Kidney (tissue), 14 donors: Measurements from ENCODE around the gene NAALADL1. TPM values are rescaled to one million over a fixed set of nuclear protein-coding genes. Genes with fewer than 3 reads are reported as not detected.

Experiments
- DNase-seq, 5 donors: peaks; one replicate each; pipeline ENCODE4 v3.0.0-alpha.2; 2013 to 2020
- FAIRE-seq: peaks from 2 replicates; lab custom pipeline; 2012; peaks lifted over from hg19 to GRCh38; lab: Jason Lieb, UNC
- H3K27ac ChIP-seq, 2 donors: one replicate each; pipeline ENCODE4 v1.7.0; 2013; ENCODE audit warnings: low read depth in 2 of 2, low read length in 2 of 2, inconsistent platforms in 1 of 2
- H3K27me3 ChIP-seq: one replicate; pipeline ENCODE4 v1.7.1; 2013; ENCODE audit warnings: low read length, inconsistent platforms; ENCODE audit not compliant: control insufficient read depth, insufficient read depth
- H3K36me3 ChIP-seq, 3 donors: one replicate each; pipeline versions ENCODE4 v1.7.0 to v1.7.1; 2013; ENCODE audit warnings: low read length in 3 of 3, control low read depth in 1 of 3, inconsistent platforms in 1 of 3; ENCODE audit not compliant: insufficient read depth in 3 of 3, control insufficient read depth in 2 of 3
- H3K4me1 ChIP-seq, 3 donors: one replicate each; pipeline versions ENCODE4 v1.7.0 to v1.7.1; 2013; ENCODE audit warnings: low read length in 3 of 3, inconsistent platforms in 1 of 3, low read depth in 1 of 3; ENCODE audit not compliant: control insufficient read depth in 2 of 3, insufficient read depth in 2 of 3
- H3K4me3 ChIP-seq, 3 donors: one replicate each; pipeline versions ENCODE4 v1.7.0 to v1.8.1; 2013; ENCODE audit warnings: low read length in 3 of 3, control low read depth in 1 of 3, inconsistent platforms in 1 of 3
- H3K9ac ChIP-seq, 3 donors: one replicate each; pipeline versions ENCODE4 v1.7.0 to v1.7.1; 2013; ENCODE audit warnings: low read length in 3 of 3, control low read depth in 1 of 3, inconsistent platforms in 1 of 3
- H3K9me3 ChIP-seq, 3 donors: one replicate each; pipeline versions ENCODE4 v1.7.0 to v1.7.1; 2013; ENCODE audit warnings: low read length in 3 of 3, control low read depth in 1 of 3, inconsistent platforms in 1 of 3; ENCODE audit not compliant: control insufficient read depth in 2 of 3, insufficient read depth in 1 of 3
- CTCF ChIP-seq: IDR thresholded peaks from 3 replicates; pipeline ENCODE4 v1.5.1; 2012; ENCODE audit warnings: mild to moderate bottlenecking, moderate library complexity, borderline replicate concordance; ENCODE audit not compliant: insufficient read depth; ENCODE audit errors: extremely low read depth
- intact Hi-C: fragments of 100-400 bp; cut with DNase I; formaldehyde crosslinking; loops from one replicate; pipeline ENCODE4 v1.11.1; 2022
- polyA plus RNA-seq: library from polyadenylated mRNA; stranded (reverse); fragments of 350-450 nt; fragmentation: Illumina TruSeq; extraction: RNeasy Lipid Tissue Mini Kit (QIAGEN cat#74804); gene quantifications from one replicate; pipeline ENCODE4 v1.2.3, GENCODE V29; 2014; ENCODE audit warnings: low read depth, low replicate concordance; ENCODE audit not compliant: insufficient read depth
- total RNA-seq: library from RNA; stranded (reverse); fragmentation: NEBNext Ultra II Directional; extraction: Animal tissue kit (Norgen Biotek cat#: 25700); gene quantifications from one replicate; pipeline ENCODE4 v1.2.1, GENCODE V29; 2021
- donor health status: control.
- donor health status: control.
- donor health status: control.
- donor health status: control.
- donor health status: control.
- donor health status: DM: yes; HTN: yes; CAD: no.
- donor health status: Normal renal cell carcinoma (clear cell type).

NAALADL1 gene
- total and polyA plus RNA-seq, 2 donors from 2014 or later: 9.4 to 17.1 TPM

- Histone ChIP-seq H3K9ac (no peak overlapping the region), H3K4me1 (peaks cover 0 to 7% (median 0%) of the 10 kb centered on the region in 3 donors), H3K4me3 (no peak overlapping the region), H3K27ac (no peak overlapping the region), H3K9me3 (no peaks in the 10 kb centered on the region), H3K36me3 (no peaks in the 10 kb centered on the region), H3K27me3 (no peaks in the 10 kb centered on the region)
- no peak for FAIRE-seq
- no peak for DNase-seq
- no peak for TF ChIP-seq CTCF
- intact Hi-C loops: no loop called here
Measured at GRCh38 chr11:65045728-65046127, 12.6 kb downstream of the NAALADL1 start.

GRCh38 chr11:65045061-65045460 is 13.3 kb downstream of the NAALADL1 start:
- FAIRE-seq: no peak
- Histone ChIP-seq H3K4me3 (no peak overlapping the region), H3K9ac (no peak overlapping the region), H3K4me1 (peaks cover 0 to 7% (median 0%) of the 10 kb centered on the region in 3 donors), H3K27ac (no peak overlapping the region), H3K27me3 (no peaks in the 10 kb centered on the region), H3K36me3 (no peaks in the 10 kb centered on the region), H3K9me3 (no peaks in the 10 kb centered on the region)
- TF ChIP-seq CTCF: no peak
- DNase-seq: no peak
- intact Hi-C loops: no loop called here

- Histone ChIP-seq H3K4me1 (peaks cover 0 to 7% (median 0%) of the 10 kb centered on the region in 3 donors), H3K9me3 (no peaks in the 10 kb centered on the region), H3K27me3 (no peaks in the 10 kb centered on the region), H3K9ac (no peak overlapping the region), H3K36me3 (no peaks in the 10 kb centered on the region), H3K4me3 (no peak overlapping the region), H3K27ac (no peak overlapping the region)
- TF ChIP-seq CTCF: no peak
- DNase-seq: no peak
- intact Hi-C loops: no loop called here
- no peak for FAIRE-seq
Measured at GRCh38 chr11:65043881-65044501, 14.4 kb downstream of the NAALADL1 start.
